Stimulated activated CD8-positive, alpha-beta memory T cell treated with anti-CD3 and anti-CD28 coated beads, Interleukin-15, amount 100 ng/mL, for 4 hours (primary cell): ENCODE measurements around the gene AMBP.
"Not testable (repeated sequence)": the region's sequence is repeated elsewhere in the genome, so short reads cannot be mapped to it uniquely, and the experiment has no call there.

ENCODE experiments used
- DNase-seq, 2 donors: peaks; one replicate each; pipeline ENCODE4 v3.0.0-alpha.2; 2020; ENCODE audit warnings: low read depth in 2 of 2

The AMBP gene

DNA sequence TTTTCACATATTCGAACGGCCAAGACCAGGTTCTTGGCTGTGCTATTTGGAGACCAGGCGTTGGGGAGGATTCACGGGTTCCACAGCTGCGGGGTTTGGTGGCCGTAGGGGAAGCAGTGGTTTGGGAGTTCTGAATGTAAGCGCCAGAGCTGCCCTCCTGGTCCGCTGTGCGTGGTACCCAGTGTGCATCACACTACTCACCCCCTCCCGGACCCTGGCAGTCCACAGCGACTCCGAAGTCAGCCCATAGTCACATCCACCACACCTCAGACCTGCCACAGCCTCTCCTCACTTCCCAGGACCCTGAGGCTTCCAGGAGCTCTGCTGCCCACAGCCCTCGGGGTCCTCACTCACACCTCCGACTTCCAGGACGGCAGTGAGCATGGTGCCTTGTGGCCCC is 26.8 kb downstream of the AMBP start:
- DNase-seq, result no peak

DNA sequence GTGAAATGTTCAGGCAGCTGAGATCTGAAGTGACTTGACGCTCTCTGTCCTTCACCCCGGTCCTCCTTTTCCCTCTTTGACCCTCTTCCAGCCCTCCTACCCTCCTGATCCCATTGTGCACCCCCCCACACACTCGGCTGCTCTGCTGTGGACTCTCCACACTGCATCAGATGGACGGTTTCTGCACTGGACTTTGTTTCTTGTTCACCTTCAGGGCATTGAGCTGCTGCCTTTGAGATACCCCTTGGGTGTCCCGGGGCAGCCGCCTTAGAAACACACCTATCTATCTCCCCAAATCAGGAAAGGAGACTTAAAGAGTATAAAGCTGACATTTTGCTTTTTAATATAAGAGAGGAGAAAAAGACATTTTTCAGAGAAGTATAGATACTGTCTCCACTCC is 27.5 kb downstream of the AMBP start:
- DNase-seq, result no peak

DNA sequence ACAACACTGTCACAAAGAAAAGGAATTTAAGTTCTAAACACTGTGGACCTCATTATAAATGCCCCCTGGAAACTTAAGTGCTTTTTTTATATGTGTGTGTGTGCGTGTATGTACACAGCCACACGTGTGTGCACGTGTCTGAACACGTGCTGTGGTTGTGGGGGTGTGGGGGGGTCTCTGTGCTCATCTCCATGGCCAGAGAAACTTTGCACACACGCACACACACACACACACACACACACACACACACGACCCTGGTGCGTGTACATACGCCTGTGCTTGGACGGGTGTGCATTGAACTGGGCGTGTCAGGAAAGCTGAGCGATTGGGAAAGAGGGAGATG is 27.9 kb downstream of the AMBP start:
- no peak for DNase-seq

DNA sequence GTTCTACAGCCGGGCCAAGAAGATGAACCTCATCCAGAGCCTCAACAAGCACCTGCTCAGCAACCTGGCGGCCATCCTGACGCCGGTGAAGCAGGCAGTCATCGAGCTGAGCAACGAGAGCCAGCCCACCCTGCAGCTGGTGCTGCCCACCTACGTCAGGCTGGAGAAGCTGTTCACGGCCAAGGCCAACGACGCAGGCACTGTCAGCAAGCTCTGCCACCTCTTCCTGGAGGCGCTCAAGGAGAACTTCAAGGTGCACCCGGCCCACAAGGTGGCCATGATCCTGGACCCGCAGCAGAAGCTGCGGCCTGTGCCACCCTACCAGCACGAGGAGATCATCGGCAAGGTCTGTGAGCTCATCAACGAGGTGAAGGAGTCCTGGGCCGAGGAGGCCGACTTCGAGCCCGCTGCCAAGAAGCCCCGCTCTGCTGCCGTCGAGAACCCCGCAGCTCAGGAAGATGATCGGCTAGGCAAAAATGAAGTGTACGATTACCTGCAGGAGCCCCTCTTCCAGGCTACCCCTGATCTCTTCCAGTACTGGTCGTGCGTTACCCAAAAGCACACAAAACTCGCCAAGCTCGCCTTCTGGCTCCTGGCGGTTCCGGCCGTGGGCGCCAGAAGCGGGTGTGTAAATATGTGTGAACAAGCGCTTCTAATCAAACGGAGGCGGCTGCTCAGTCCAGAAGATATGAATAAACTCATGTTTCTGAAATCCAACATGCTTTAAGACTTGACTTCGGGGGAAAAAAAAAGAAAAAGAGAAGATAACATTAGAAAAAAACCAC is 28.5 kb downstream of the AMBP start:
- DNase-seq, result no peak

DNA sequence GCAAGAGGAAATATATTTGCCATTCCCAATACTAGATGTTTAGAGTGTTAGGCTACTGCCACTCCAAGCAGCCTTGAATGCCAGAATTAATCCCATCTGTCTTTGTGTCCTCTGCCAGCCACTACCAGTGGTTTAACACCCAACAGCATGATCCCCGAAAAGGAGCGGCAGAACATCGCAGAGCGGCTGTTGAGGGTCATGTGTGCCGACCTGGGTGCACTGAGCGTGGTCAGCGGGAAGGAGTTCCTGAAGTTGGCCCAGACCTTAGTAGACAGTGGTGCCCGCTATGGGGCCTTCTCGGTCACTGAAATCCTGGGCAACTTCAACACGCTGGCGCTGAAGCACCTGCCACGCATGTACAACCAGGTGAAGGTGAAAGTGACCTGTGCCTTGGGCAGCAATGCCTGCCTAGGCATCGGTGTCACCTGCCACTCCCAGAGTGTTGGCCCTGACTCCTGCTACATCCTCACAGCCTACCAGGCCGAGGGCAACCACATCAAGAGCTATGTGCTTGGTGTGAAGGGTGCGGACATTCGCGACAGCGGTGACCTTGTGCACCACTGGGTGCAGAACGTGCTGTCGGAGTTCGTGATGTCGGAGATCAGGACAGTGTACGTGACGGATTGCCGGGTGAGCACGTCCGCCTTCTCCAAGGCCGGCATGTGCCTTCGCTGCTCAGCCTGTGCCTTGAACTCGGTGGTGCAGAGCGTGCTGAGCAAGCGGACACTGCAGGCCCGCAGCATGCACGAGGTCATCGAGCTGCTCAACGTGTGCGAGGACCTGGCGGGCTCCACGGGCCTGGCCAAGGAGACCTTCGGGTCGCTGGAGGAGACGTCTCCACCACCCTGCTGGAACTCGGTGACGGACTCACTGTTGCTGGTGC is 29.3 kb downstream of the AMBP start:
- no peak for DNase-seq

DNA sequence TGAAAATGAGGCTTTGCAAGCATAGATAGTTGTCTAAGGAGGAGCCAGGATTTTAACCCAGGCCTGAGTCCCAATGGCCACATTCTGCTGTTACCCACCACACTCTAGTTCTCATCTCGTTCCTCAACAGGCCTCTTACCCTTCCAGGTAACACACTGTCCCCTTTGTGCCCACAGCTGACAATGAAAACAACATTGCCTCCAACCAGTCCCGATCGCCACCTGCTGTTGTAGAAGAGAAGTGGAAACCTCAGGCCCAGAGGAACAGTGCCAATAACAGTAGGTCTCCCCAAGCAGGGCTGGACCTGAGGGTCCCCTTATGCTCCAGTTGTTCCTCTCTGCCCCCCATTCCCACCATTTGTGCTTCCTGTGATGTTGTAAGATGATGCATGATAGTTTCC is 30.4 kb downstream of the AMBP start:
- no peak for DNase-seq

DNA sequence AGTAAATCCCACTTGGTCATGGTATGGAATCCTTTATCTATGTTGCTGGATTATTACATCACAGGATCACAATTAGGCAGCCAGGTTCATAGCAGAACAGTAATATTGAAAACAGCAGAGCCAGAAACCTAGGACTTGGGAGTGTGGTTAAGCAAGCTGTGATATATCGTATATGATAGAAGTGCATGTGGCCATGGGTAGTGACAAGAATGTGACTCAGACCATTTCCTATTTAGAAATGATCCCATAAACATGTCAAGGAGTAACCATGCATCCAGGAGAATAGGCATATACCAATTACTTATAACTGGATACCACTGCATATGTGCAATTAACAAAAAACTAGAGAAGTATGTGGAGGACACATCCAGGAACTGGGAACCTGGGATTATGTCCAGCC is 31.2 kb downstream of the AMBP start:
- no peak for DNase-seq

DNA sequence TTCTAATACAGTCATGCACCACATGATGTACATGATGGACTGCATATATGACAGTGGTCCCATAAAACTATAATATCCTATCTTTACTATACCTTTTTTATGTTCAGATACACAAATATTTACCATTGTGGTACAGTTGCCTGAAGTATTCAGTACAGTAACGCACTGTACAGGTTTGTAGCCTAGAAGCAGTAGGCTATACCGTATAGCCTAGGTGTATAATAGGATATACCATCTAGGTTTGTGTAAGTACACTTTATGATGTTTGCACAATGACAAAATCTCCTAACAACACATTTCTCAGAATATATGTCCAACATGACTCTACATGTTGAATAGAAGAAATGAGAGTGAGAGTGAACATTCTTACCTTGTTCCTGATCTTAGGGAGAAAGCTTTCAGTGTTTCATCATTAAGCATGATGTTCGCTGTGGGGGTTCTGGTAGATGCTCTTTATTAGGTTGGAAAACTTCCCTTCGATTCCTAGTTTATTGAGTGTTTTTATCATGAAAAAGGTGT is 31.8 kb downstream of the AMBP start:
- DNase-seq, result no peak

DNA sequence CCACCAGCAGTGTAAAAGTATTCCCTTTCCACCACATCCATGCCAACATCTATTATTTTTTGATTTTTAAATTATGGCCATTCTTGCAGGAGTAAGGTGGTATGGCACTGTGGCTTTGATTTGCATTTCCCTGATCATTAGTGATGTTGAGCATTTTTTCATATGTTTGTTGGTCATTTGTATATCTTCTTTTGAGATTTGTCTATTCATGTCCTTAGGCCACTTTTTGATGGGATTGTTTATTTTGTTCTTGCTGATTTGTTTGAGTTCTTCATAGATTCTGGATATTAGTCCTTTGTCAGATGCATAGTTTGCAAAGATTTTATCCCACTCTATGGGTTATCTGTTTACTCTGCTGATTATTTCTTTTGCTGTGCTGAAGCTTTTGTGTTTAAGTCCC is 34.4 kb downstream of the AMBP start:
- not testable (repeated sequence) for DNase-seq

DNA sequence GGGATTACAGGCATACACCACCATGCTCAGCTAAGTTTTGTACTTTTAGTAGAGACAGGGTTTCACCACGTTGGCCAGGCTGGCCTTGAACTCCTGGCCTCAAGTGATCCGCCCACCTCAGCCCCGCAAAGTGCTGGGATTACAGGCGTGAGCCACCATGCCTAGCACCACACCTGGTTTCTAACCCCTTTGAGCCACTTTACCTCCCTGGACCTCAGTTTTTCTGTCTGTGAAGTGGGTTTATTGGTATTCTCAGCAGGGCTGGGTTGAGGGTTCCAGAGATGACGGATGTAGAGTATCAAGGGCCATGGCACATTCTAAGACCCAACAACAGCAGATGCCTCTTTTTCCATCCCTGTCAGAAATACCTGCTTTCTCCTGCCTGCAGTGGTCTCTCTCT is 38.6 kb downstream of the AMBP start:
- DNase-seq, result no peak

DNA sequence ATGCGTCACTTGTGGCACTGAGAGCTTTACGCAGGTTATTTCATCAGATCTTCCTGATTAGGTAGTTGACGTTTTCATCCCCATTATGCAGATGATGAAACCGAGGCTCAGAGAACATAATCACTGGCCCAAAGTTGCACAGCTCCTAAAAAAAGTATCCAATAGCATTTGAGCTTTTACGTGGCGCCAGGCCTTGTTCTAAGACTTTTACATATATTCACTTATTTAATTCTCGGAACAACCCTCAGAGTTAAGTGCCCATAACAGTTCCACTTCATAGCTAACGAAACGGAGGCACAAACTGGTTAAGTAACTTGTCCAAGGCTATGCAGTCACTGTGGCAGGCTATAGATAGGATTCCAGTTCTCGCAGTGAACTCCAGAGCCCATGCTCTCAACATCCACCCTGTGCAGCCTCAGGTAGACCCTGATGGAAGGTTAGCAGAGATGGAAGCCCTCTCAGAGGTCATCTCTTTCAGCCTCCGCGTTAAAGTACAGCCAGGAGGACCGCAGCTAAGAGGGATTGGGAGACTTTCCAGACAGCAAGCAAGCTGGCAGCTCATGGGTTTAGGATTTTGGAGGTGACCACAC is 39.3 kb downstream of the AMBP start:
- no peak for DNase-seq

DNA sequence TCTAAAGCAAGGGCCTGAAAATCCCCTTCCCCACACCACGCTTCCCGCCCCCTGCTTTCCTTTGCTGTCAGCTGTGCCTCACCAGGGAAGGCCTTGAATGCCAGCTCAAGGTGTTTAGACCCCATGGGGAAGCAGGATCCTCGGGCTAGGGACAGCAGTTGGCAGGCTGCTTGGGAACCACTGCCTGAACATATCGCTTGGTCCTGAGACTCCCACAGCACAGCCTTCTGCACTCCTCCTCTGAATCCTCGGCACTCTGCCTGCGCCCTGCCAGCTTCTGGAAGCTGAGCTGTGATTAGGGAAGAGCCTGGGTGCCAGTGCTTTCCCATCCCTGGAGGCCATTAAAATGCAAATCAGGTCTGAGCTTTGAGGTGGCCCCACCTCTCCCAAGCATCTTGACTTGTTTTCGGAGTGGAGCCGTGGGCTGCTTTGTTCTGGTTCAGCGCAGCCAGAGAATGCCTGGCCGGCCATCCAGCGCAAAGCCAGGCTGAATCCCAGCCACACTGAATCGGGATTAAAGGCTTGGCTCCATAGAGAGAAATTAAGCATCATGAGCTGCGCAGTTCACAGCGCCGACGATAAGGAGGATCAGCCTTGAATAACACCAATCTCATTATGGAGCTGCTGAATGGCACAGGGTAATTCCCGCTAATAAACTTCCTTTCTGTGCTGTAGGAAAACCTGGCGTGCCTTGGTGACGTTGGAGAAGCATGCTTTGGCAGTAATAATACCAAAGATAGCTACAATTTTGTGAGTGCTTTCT is 40.0 kb downstream of the AMBP start:
- no peak for DNase-seq

DNA sequence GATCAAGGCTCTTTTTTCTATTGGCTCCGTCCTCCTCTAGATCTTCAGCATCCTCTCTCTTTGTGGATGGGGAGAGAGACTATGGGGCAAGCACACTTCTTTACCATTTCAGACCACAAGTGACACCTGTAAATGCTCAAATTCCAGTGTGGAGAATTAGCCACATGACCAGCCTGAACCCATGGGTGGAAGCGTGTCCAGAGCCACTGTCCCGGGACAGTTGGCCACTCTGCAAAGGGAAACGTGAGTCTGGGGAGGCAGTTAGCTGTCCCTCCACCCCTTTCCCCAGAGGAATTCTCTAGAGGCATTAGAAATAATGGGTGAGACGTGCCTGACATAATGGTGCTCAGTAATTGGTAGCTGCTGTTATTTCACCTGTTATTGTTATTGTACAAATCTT is 40.9 kb downstream of the AMBP start:
- DNase-seq, result no peak

DNA sequence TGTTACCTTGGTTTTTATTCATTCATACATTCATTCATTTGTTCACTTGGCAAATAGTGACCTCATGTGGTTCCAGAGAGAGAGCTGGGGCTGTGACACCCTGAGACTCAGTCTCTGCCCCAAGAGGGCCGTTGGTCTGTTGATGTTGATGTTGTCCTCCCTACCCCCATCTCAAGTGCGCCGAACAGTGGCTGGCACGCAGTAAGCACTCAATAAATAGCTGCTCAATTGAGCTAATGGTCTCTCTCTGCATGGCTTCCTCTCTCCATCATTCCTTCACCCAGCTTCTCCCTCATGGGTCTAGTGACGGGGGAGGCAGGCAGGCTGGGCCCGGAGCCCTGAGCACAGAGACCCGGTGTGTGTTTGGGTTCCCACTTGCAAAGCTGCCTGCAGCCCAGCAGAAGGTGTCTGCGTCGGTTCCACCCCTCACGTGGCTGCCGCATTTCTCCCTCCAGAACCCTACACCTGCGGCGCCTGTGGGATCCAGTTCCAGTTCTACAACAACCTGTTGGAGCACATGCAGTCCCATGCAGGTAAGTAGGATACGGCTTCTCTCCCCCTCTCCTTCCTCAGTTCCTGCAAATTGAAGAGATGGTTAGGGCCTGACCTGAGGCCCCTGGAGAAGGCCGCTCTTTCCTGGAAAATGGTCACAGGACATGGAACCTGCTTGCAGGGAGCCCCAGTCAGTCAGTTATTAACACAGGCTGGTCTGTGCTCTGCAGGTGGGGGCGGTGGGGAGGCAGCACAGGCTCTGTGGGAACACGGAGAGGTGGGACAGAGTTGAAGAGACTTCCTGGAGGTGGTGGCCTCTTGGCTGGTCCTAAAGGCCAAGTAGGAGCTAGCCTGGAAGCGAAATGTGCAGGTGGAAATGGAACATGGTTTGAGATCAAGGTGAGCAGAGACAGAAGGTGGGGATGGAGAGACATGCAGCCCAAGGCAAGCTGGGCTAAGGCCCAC is 42.0 kb downstream of the AMBP start:
- no peak for DNase-seq

DNA sequence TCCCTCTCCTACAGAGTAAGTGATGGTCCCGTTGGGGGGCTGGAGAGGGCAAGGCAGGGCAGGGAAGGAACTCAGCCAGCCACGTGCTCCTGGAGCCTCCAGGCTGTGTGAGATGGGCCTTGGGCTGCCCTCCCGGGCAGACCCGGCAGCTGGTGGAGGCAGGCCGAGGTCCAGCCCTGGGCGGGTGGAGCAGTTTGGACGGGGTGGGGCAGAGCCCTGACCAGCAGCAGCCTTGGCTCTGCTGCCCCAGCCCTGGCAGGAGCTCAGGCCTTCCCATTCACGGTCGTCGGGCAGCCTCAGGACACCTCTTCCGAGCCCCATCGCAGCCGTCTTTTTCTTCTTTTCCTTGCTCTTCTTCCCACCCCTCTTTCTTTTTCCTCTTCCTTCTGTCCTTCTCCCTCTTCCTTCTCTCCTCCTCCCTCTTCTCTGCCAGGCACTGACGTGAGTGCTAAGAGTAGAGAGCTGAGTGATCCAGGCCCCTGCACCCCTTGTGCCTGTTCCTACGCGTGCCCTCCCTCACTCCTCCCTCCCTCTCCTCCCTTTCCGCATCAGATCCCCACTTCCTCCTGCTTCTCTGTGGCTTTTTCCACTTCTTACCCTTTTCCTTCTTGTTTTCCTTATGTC is 42.8 kb downstream of the AMBP start:
- no peak for DNase-seq

DNA sequence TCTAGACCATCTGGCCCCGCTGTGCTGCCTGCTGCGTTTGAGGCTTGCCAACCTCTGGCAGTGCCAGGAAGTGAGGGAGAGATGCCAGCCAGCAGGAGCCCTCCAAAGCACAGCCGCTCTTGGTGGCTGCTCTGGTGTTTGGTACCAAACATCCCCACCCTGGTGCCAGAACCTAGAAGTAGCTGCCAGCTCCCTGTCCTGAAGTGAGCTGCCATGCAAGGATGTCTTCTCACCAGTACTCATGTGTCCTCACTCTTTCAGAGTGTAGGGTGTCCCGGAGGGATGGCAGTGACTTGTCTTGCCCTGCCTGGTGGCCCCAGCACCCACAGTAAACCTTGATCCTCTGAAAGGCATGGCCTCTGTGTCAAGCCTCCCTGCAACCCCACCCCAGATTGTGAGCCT is 43.4 kb downstream of the AMBP start:
- no peak for DNase-seq

DNA sequence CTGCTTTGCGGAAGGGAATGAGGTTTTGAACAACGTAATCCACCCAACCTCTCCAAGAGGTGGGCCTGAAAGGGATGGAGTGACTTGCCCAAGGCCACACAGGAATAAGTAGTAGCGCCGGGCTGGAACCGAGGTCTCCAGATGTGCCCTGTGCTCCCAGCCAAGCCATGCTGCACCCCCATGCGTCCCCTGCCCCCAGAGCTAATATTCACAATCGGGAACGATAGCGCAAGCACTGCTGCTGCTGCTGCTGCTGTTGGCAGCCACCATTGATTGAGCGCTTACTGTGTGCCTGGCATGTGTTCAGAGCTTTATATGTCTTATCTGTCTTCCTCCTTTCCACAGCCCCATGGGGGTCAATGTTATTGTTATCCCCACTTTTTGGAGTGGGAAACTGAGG is 43.9 kb downstream of the AMBP start:
- no peak for DNase-seq

DNA sequence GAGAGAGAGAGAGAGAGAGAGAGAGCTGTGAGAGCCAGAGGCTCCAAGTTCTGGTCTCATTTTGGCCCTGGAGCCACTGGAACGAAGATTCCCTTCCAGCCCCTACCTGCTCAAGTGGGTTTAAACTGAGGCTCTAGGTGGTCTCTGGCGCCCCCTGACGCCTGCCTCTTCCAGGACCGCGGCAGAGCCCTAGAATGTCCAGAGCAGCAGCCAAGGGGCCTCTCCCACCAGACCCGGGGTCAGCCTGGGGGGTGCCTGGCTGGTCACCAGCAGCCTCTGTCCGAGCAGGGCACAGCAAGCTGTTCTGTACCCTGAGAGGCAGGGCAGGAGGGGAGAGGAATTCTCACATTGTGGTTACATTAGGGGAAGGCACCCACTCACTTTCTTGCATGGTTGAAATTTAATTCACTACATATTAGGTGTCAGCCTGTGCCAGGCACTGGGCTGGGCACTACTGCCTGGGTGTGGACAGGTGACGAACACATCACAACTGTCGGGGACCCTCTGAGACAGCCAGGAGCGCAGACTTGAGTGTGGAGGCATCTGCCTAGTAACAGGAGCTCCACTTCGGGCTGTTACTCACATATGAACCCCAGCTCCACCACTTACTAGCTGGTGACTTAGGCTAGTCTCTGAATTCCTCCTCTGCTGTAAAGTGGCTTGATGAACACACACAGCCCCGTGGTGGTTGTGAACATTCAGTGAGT is 44.5 kb downstream of the AMBP start:
- no peak for DNase-seq

DNA sequence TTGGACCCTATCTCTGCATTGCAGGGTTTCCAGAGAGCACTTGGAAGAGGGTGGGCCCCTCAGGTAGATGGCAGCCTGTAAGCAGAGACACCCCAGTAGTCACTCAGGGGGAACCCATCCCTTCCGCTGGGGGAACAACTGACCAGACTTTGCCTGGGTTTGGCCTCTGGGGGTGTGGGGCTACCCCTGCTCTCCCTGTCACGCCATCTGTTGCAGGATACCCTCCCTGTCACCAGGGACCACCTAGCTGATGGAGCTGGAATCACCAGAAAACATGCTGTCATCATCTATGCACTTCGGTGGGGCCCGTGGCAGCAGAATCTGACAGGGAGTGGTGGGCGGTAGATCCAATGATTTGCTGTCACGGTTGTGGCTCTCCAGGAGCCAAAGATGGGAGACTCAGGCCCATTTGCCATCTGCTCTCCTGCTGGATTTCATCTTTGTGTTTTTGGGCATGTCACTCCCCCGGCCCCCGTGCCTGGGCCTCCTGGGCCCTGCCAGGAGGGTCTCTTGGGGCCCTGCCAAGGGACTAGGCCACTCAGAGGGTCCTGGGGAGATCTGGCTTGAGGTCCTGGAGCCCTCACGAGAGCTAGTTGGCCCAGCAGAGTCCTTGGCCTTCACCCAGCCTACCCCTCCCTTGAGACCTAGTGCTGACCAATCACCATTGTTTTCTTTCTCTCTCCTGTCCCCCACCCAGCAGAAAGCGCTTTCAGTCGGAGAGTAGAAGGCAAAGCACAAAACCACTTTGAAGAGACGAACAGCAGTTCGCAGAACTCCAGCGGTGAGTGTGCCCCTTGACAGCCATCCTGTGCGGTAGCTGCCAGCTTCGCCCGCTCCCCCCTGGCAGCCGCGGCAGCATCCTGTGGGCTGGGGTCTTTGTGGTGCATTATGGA is 45.9 kb downstream of the AMBP start:
- DNase-seq, result no peak
